Suprapubic skin (tissue), 4 donors: ENCODE results near the gene VWA2.

Experiments used
- CTCF ChIP-seq, 2 donors: fragments of 200-600 bp in 1 of 2; fragments of 450-650 bp in 1 of 2; sonication (generic) in 1 of 2; IDR thresholded peaks; one replicate each; pipeline ENCODE4 v1.5.1; 2016 to 2019; ENCODE audit warnings: antibody characterized with exemption in 2 of 2, mild to moderate bottlenecking in 1 of 2, moderate library complexity in 1 of 2
- EP300 ChIP-seq: sonication (generic); formaldehyde crosslinking; IDR thresholded peaks from one replicate; pipeline ENCODE4 v1.6.1; 2017; ENCODE audit warnings: antibody characterized with exemption
- POLR2A ChIP-seq, 2 donors: fragments of 450-650 bp; IDR thresholded peaks; one replicate each; pipeline ENCODE4 v1.6.1; 2017; ENCODE audit warnings: antibody characterized with exemption in 2 of 2, mild to moderate bottlenecking in 2 of 2, moderate library complexity in 2 of 2
- POLR2AphosphoS5 ChIP-seq, 3 donors: sonication (generic); formaldehyde crosslinking; IDR thresholded peaks; one replicate each; pipeline ENCODE4 v1.6.1; 2017; ENCODE audit warnings: antibody characterized with exemption in 3 of 3

GRCh38 chr10:114202812-114203211 is 36.2 kb upstream of the VWA2 start:
- TF ChIP-seq CTCF (IDR thresholded peaks at IDR 0.05) = no peak
- no peak for TF ChIP-seq POLR2A (IDR thresholded peaks at IDR 0.05)
- TF ChIP-seq POLR2AphosphoS5 (IDR thresholded peaks at IDR 0.05) = no peak
- no peak for TF ChIP-seq EP300
